ENCODE measurements around the gene HGFAC. TPM values are rescaled to one million over a fixed set of nuclear protein-coding genes. Genes with fewer than 3 reads are reported as not detected.
A peak's percentile ranks its signal among the peaks of the same experiment; 100 is the strongest.

The HGFAC gene
- total RNA-seq, 1 donor from 2014 or later = 1.2 TPM

- no peaks in the 10 kb centered on the region for H3K36me3 ChIP-seq
- peak; percentile 40 for ATAC-seq
- TF ChIP-seq, protein P1, sequence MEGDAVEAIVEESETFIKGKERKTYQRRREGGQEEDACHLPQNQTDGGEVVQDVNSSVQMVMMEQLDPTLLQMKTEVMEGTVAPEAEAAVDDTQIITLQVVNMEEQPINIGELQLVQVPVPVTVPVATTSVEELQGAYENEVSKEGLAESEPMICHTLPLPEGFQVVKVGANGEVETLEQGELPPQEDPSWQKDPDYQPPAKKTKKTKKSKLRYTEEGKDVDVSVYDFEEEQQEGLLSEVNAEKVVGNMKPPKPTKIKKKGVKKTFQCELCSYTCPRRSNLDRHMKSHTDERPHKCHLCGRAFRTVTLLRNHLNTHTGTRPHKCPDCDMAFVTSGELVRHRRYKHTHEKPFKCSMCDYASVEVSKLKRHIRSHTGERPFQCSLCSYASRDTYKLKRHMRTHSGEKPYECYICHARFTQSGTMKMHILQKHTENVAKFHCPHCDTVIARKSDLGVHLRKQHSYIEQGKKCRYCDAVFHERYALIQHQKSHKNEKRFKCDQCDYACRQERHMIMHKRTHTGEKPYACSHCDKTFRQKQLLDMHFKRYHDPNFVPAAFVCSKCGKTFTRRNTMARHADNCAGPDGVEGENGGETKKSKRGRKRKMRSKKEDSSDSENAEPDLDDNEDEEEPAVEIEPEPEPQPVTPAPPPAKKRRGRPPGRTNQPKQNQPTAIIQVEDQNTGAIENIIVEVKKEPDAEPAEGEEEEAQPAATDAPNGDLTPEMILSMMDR (IDR thresholded peaks at IDR 0.05) = no peak
- no peaks in the 10 kb centered on the region for H3K27me3 ChIP-seq
- no peak for DNase-seq
- intact Hi-C loops (cut with DNase I) = no loop called here
- no peaks in the 10 kb centered on the region for H3K9me3 ChIP-seq
- no peaks in the 10 kb centered on the region for H3K4me1 ChIP-seq
- H3K4me3 ChIP-seq = no peak overlapping the region
- H3K27ac ChIP-seq = no peak overlapping the region
Measured at GRCh38 chr4:3399277-3400194, 42.2 kb upstream of the HGFAC start.

DNA sequence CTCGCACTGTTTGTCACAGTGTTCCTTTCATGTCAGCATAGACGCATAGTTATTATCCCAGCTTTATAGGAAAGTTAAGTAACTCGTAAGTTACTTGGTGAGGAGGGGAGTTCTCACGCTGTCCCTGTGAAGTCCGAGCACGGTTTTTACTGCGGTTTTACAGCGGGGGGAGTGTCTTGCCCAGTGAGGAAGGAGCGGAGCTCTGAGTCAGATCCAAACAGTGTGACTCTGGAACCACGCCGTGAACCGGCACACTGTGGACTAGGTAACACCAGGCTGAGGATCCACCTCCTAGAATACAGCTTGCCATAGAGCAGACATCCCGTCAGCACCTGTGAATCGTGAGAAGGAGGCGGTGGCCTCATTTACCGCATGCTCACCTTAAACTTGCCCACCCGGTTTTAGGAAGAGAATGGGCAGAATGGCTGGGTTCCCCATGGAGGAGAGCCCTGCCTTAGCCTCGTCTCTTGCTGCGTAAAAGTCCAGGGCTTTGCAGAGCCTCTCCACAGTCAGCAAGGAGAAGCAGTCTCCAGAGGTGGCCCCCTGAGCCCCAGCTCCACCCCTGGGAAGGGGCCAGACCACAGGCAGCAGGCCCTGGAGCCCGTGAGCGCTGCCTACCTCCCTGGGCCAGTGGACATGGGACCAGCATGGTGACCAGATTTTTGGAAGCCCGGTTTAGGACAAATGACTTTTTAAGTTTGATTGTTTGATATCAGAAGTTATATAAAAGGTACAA lies 40.2 kb upstream of the HGFAC start:
- intact Hi-C loops (cut with DNase I) = no loop called here
- DNase-seq (peak; percentile 42), ATAC-seq (no peak)
- Histone ChIP-seq H3K4me3 (no peak overlapping the region), H3K36me3 (no peaks in the 10 kb centered on the region), H3K9me3 (no peaks in the 10 kb centered on the region), H3K27me3 (no peaks in the 10 kb centered on the region), H3K27ac (no peak overlapping the region), H3K4me1 (no peaks in the 10 kb centered on the region)
- TF ChIP-seq, protein P1 (IDR thresholded peaks at IDR 0.05) = no peak

GRCh38 chr4:3402491-3403347 lies 39.0 kb upstream of the HGFAC start:
- H3K4me3 ChIP-seq = no peak overlapping the region
- H3K36me3 ChIP-seq = no peaks in the 10 kb centered on the region
- TF ChIP-seq, protein P1 (IDR thresholded peaks at IDR 0.05) = no peak
- ATAC-seq = peak; percentile 64
- DNase-seq = peak; percentile 63
- no peaks in the 10 kb centered on the region for H3K4me1 ChIP-seq
- H3K27me3 ChIP-seq = no peaks in the 10 kb centered on the region
- intact Hi-C loops (cut with DNase I) = no loop called here
- H3K27ac ChIP-seq = no peak overlapping the region
- H3K9me3 ChIP-seq = no peaks in the 10 kb centered on the region

DNA sequence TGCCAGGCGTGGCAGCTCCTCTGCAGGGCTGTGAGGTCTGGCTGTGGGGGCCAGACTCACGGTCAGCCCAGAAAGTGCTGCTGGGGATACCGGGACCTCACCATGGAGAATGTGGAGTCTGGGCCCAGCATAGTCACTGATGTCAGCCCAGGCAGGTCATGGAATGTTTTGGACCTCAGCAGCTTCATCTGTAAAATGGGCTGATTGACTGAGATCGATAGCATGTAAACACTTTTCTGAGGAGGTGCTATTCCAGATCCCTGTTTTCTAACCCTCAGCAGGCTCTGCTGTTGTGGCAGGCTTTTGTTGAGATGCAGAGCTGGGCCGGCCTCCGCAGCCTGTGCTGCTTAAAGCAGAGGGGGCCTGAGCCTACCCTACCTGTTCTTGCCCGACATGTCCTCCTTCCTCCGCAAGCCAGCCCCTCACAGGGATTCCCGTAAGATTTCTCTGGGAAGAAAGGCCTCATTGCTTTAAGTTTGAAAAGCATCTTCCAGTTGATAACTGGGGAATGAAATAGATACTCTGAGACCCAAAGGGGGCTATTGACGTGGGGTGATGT lies 38.3 kb upstream of the HGFAC start:
- Histone ChIP-seq H3K4me3 (no peak overlapping the region), H3K9me3 (no peaks in the 10 kb centered on the region), H3K27ac (no peak overlapping the region), H3K4me1 (no peaks in the 10 kb centered on the region), H3K27me3 (no peaks in the 10 kb centered on the region), H3K36me3 (no peaks in the 10 kb centered on the region)
- no peak for DNase-seq
- no peak for ATAC-seq
- TF ChIP-seq, protein P1 (IDR thresholded peaks at IDR 0.05) = no peak
- intact Hi-C loops (cut with DNase I) = no loop called here

DNA sequence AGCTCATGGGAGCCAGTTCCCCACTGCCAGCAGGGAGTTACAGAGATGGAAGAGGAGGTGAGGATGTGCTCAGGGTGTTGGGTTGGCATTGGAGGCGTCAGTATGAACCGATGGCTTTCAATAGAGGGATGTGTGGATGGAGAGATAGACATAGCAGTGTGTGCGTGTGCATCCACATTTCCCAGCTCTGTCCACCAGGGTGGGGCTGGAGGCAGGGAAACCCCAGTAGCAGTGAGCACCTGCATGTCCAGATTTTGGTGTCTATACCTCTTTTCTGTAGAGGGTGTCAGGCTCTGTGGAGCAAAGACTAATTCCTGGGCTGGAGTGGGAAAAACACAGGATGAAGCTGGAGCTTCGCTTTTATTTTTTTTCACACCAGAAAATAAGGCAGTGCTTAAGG lies 37.2 kb upstream of the HGFAC start:
- DNase-seq (no peak), ATAC-seq (no peak)
- Histone ChIP-seq H3K27me3 (no peaks in the 10 kb centered on the region), H3K36me3 (no peaks in the 10 kb centered on the region), H3K4me1 (no peaks in the 10 kb centered on the region), H3K27ac (no peak overlapping the region), H3K9me3 (no peaks in the 10 kb centered on the region), H3K4me3 (no peak overlapping the region)
- TF ChIP-seq, protein P1 (IDR thresholded peaks at IDR 0.05) = no peak
- intact Hi-C loops (cut with DNase I) = no loop called here
